Neural cell (in vitro differentiated cells): Measurements from ENCODE around the gene GLS2. TPM values are rescaled to one million over a fixed set of nuclear protein-coding genes. Genes with fewer than 3 reads are reported as not detected.

Experiments used
- H2AFZ ChIP-seq: fragments of 200-600, 300-800 bp; sonication (generic), shearing (Covaris generic); 2 replicates; pipeline ENCODE4 v1.6.0; 2014; ENCODE audit warnings: low read depth, mild to moderate bottlenecking, antibody characterized with exemption, low read length, moderate library complexity
- H3F3A ChIP-seq: fragments of 200-600 bp; shearing (Covaris generic); 2 replicates; pipeline ENCODE4 v1.6.1; 2016; ENCODE audit warnings: mild to moderate bottlenecking, moderate library complexity, mixed read lengths, antibody characterized with exemption, low read length; ENCODE audit not compliant: insufficient read depth, poor library complexity, severe bottlenecking
- H3K27ac ChIP-seq: fragments of 200-600, 300-800 bp; sonication (generic), shearing (Covaris generic); 2 replicates; pipeline ENCODE4 v1.5.1; 2014; ENCODE audit warnings: mild to moderate bottlenecking, low read length, moderate library complexity
- H3K27me3 ChIP-seq: fragments of 300-800, 200-600 bp; sonication (generic), shearing (Covaris generic); 2 replicates; pipeline ENCODE4 v1.6.0; 2014; ENCODE audit warnings: mild to moderate bottlenecking, low read depth, low read length, moderate library complexity; ENCODE audit not compliant: insufficient read depth
- H3K36me3 ChIP-seq: fragments of 300-800, 200-600 bp; sonication (generic), shearing (Covaris generic); 2 replicates; pipeline ENCODE4 v1.5.1; 2014; ENCODE audit warnings: mild to moderate bottlenecking, antibody characterized with exemption, low read length, moderate library complexity; ENCODE audit not compliant: insufficient read depth
- H3K4me2 ChIP-seq: fragments of 300-800, 200-600 bp; sonication (generic), shearing (Covaris generic); 2 replicates; pipeline ENCODE4 v1.6.0; 2014; ENCODE audit warnings: mild to moderate bottlenecking, low read length
- H3K4me3 ChIP-seq: fragments of 300-800, 200-600 bp; sonication (generic), shearing (Covaris generic); 2 replicates; pipeline ENCODE4 v1.5.1; 2014; ENCODE audit warnings: mild to moderate bottlenecking, low read length, moderate library complexity
- H3K79me2 ChIP-seq: fragments of 200-600 bp; shearing (Covaris generic); replicated peaks from 2 replicates; pipeline ENCODE4 v1.6.0; 2014; ENCODE audit warnings: mild to moderate bottlenecking, low read length, moderate library complexity; ENCODE audit not compliant: insufficient read depth
- H3K9ac ChIP-seq: fragments of 300-800, 200-600 bp; sonication (generic), shearing (Covaris generic); 2 replicates; pipeline ENCODE4 v1.6.1; 2016; ENCODE audit warnings: mild to moderate bottlenecking, low read length, mixed read lengths
- H3K9me2 ChIP-seq: fragments of 200-600 bp; shearing (Covaris generic); 2 replicates; pipeline ENCODE4 v1.6.1; 2016; ENCODE audit warnings: mild to moderate bottlenecking, low read length, mixed read lengths; ENCODE audit not compliant: insufficient read depth
- H3K9me3 ChIP-seq: fragments of 200-600, 300-800 bp; sonication (generic), shearing (Covaris generic); 2 replicates; pipeline ENCODE4 v1.6.1; 2016; ENCODE audit warnings: mild to moderate bottlenecking, mixed run types, low read length, moderate library complexity, mixed read lengths
- H4K20me1 ChIP-seq: fragments of 200-600 bp; shearing (Covaris generic); 2 replicates; pipeline ENCODE4 v1.6.1; 2016; ENCODE audit warnings: mild to moderate bottlenecking, mixed run types; ENCODE audit not compliant: insufficient read depth
- CTCF ChIP-seq: fragments of 450-650 bp; IDR thresholded peaks from 2 replicates; pipeline ENCODE4 v1.5.1; 2014; ENCODE audit warnings: antibody characterized with exemption, mild to moderate bottlenecking, moderate library complexity; ENCODE audit not compliant: poor library complexity, severe bottlenecking
- EP300 ChIP-seq: fragments of 450-650 bp; conservative IDR thresholded peaks from 2 replicates; pipeline ENCODE4 v1.6.1; 2014; ENCODE audit warnings: antibody characterized with exemption, mild to moderate bottlenecking, moderate library complexity; ENCODE audit not compliant: poor library complexity, severe bottlenecking
- EZH2 ChIP-seq: fragments of 200-600, 300-800 bp; shearing (Covaris generic), sonication (generic); IDR thresholded peaks from 2 replicates; pipeline ENCODE4 v1.6.1; 2014; ENCODE audit warnings: antibody characterized with exemption, low read length, borderline replicate concordance, mild to moderate bottlenecking; ENCODE audit not compliant: insufficient read depth, poor library complexity, severe bottlenecking
- MXI1 ChIP-seq: fragments of 450-650 bp; conservative IDR thresholded peaks from 2 replicates; pipeline ENCODE4 v1.6.1; 2014; ENCODE audit warnings: antibody characterized with exemption, mild to moderate bottlenecking; ENCODE audit not compliant: poor library complexity, severe bottlenecking
- POLR2AphosphoS5 ChIP-seq: IDR thresholded peaks from 2 replicates; pipeline ENCODE4 v1.6.1; 2012
- RAD21 ChIP-seq: fragments of 450-650 bp; conservative IDR thresholded peaks from 2 replicates; pipeline ENCODE4 v1.6.1; 2014; ENCODE audit warnings: antibody characterized with exemption, mild to moderate bottlenecking, moderate library complexity
- REST ChIP-seq: IDR thresholded peaks from 2 replicates; pipeline ENCODE4 v1.6.1; 2012; ENCODE audit warnings: borderline replicate concordance
- SMC3 ChIP-seq: fragments of 450-650 bp; conservative IDR thresholded peaks from 2 replicates; pipeline ENCODE4 v1.6.1; 2014; ENCODE audit warnings: antibody characterized with exemption, mild to moderate bottlenecking, moderate library complexity; ENCODE audit not compliant: poor library complexity
- TAF1 ChIP-seq: IDR thresholded peaks from 2 replicates; pipeline ENCODE4 v1.6.1; 2012; ENCODE audit warnings: low read depth
- polyA plus RNA-seq: library from polyadenylated mRNA; depleted of rRNA; stranded (reverse); fragments of >200 nt; gene quantifications from 2 replicates; pipeline ENCODE4 v1.2.3, GENCODE V29; 2014

GLS2 gene
- polyA plus RNA-seq, 1 donor from 2014 or later = 7.4 TPM

GRCh38 chr12:56437430-56438176 lies 50.4 kb downstream of the GLS2 start:
- Histone ChIP-seq H3K79me2 (no peaks in the 10 kb centered on the region), H4K20me1 (no peaks in the 10 kb centered on the region), H3K27ac (no peak overlapping the region), H2AFZ (no peak overlapping the region), H3F3A (no peaks in the 10 kb centered on the region), H3K4me3 (no peak overlapping the region), H3K9me2 (no peaks in the 10 kb centered on the region), H3K9me3 (no peaks in the 10 kb centered on the region), H3K9ac (no peak overlapping the region), H3K4me2 (no peak overlapping the region), H3K36me3 (no peaks in the 10 kb centered on the region), H3K27me3 (no peaks in the 10 kb centered on the region)
- no peak for TF ChIP-seq CTCF
- TF ChIP-seq RAD21 = no peak
- no peak for TF ChIP-seq EZH2
- no peak for TF ChIP-seq REST
- TF ChIP-seq EP300 = no peak
- no peak for TF ChIP-seq TAF1
- no peak for TF ChIP-seq MXI1
- no peak for TF ChIP-seq POLR2AphosphoS5
- TF ChIP-seq SMC3 = no peak

GRCh38 chr12:56434828-56435227 lies 53.1 kb downstream of the GLS2 start:
- H3K9ac ChIP-seq = no peak overlapping the region
- H3K4me3 ChIP-seq = no peak overlapping the region
- no peaks in the 10 kb centered on the region for H4K20me1 ChIP-seq
- H2AFZ ChIP-seq = no peak overlapping the region
- H3K4me2 ChIP-seq = no peak overlapping the region
- no peaks in the 10 kb centered on the region for H3K9me2 ChIP-seq
- no peak overlapping the region for H3K27ac ChIP-seq
- TF ChIP-seq MXI1 = no peak
- TF ChIP-seq TAF1 = no peak
- TF ChIP-seq REST = no peak
- no peak for TF ChIP-seq RAD21
- TF ChIP-seq EZH2 = no peak
- TF ChIP-seq CTCF = no peak
- TF ChIP-seq SMC3 = no peak
- no peak for TF ChIP-seq EP300
- no peak for TF ChIP-seq POLR2AphosphoS5
- H3K79me2 ChIP-seq = no peaks in the 10 kb centered on the region
- H3K9me3 ChIP-seq = no peaks in the 10 kb centered on the region
- no peaks in the 10 kb centered on the region for H3K27me3 ChIP-seq
- H3F3A ChIP-seq = no peaks in the 10 kb centered on the region
- H3K36me3 ChIP-seq = no peaks in the 10 kb centered on the region
